Measurements from ENCODE around the gene PPP2R1B.
A peak's percentile ranks its signal among the peaks of the same experiment; 100 is the strongest.
"Not testable (repeated sequence)": the region's sequence is repeated elsewhere in the genome, so short reads cannot be mapped to it uniquely, and the experiment has no call there.

PPP2R1B gene

GRCh38 chr11:111727431-111727830 is 38.8 kb downstream of the PPP2R1B start:
- DNase-seq (ENCODE audit: low spot score) (no peak), FAIRE-seq (no peak)

GRCh38 chr11:111726301-111726713 is 39.9 kb downstream of the PPP2R1B start:
- FAIRE-seq: no peak
- no peak for DNase-seq (ENCODE audit: low spot score)

GRCh38 chr11:111725621-111726020 is 40.6 kb downstream of the PPP2R1B start:
- FAIRE-seq: no peak
- no peak for DNase-seq (ENCODE audit: low spot score)

- FAIRE-seq: no peak
- no peak for DNase-seq (ENCODE audit: low spot score)
These were observed 41.5 kb downstream of the PPP2R1B start for GRCh38 chr11:111724615-111725129.

GRCh38 chr11:111723595-111723994 is 42.6 kb downstream of the PPP2R1B start:
- DNase-seq (ENCODE audit: low spot score) (no peak), FAIRE-seq (no peak)

GRCh38 chr11:111722501-111722900 is 43.7 kb downstream of the PPP2R1B start:
- DNase-seq (ENCODE audit: low spot score) (no peak), FAIRE-seq (no peak)

GRCh38 chr11:111720801-111721494 is 45.2 kb downstream of the PPP2R1B start:
- no peak for FAIRE-seq
- no peak for DNase-seq (ENCODE audit: low spot score)

GRCh38 chr11:111719379-111719778 is 46.8 kb downstream of the PPP2R1B start:
- FAIRE-seq (no peak), DNase-seq (ENCODE audit: low spot score) (no peak)

- FAIRE-seq (no peak), DNase-seq (ENCODE audit: low spot score) (no peak)
These were observed 47.3 kb downstream of the PPP2R1B start for GRCh38 chr11:111718859-111719258.

GRCh38 chr11:111718436-111718835 is 47.8 kb downstream of the PPP2R1B start:
- no peak for FAIRE-seq
- DNase-seq (ENCODE audit: low spot score): peak; percentile 32

- not testable (repeated sequence) for FAIRE-seq; DNase-seq (ENCODE audit: low spot score)
These were observed 48.5 kb downstream of the PPP2R1B start for GRCh38 chr11:111717660-111718059.

GRCh38 chr11:111715142-111715816 is 50.9 kb downstream of the PPP2R1B start:
- DNase-seq (ENCODE audit: low spot score) (no peak), FAIRE-seq (no peak)

- no peak for FAIRE-seq
- no peak for DNase-seq (ENCODE audit: low spot score)
These were observed 51.7 kb downstream of the PPP2R1B start for GRCh38 chr11:111714522-111714921.

- DNase-seq (ENCODE audit: low spot score) (no peak), FAIRE-seq (no peak)
These were observed 58.5 kb downstream of the PPP2R1B start for GRCh38 chr11:111707691-111708067.

GRCh38 chr11:111707039-111707690 is 59.0 kb downstream of the PPP2R1B start:
- FAIRE-seq (no peak), DNase-seq (ENCODE audit: low spot score) (no peak)

GRCh38 chr11:111703576-111703975 is 62.6 kb downstream of the PPP2R1B start:
- no peak for DNase-seq (ENCODE audit: low spot score)
- no peak for FAIRE-seq

GRCh38 chr11:111702623-111703022 is 63.6 kb downstream of the PPP2R1B start:
- FAIRE-seq: no peak
- no peak for DNase-seq (ENCODE audit: low spot score)

GRCh38 chr11:111700162-111700561 is 66.0 kb downstream of the PPP2R1B start:
- no peak for FAIRE-seq
- no peak for DNase-seq (ENCODE audit: low spot score)

GRCh38 chr11:111699579-111700156 is 66.5 kb downstream of the PPP2R1B start:
- FAIRE-seq (no peak), DNase-seq (ENCODE audit: low spot score) (no peak)

- FAIRE-seq: no peak
- no peak for DNase-seq (ENCODE audit: low spot score)
These were observed 67.2 kb downstream of the PPP2R1B start for GRCh38 chr11:111698852-111699559.

GRCh38 chr11:111697933-111698371 is 68.2 kb downstream of the PPP2R1B start:
- FAIRE-seq (no peak), DNase-seq (ENCODE audit: low spot score) (no peak)

All from RCC 7860 (cell line).